Measurements from ENCODE around the gene SMPD1. TPM values are rescaled to one million over a fixed set of nuclear protein-coding genes. Genes with fewer than 3 reads are reported as not detected.

SMPD1 gene
- total and polyA plus RNA-seq, 2 experiments from 2014 or later, result 0.76 to 0.97 TPM

DNA sequence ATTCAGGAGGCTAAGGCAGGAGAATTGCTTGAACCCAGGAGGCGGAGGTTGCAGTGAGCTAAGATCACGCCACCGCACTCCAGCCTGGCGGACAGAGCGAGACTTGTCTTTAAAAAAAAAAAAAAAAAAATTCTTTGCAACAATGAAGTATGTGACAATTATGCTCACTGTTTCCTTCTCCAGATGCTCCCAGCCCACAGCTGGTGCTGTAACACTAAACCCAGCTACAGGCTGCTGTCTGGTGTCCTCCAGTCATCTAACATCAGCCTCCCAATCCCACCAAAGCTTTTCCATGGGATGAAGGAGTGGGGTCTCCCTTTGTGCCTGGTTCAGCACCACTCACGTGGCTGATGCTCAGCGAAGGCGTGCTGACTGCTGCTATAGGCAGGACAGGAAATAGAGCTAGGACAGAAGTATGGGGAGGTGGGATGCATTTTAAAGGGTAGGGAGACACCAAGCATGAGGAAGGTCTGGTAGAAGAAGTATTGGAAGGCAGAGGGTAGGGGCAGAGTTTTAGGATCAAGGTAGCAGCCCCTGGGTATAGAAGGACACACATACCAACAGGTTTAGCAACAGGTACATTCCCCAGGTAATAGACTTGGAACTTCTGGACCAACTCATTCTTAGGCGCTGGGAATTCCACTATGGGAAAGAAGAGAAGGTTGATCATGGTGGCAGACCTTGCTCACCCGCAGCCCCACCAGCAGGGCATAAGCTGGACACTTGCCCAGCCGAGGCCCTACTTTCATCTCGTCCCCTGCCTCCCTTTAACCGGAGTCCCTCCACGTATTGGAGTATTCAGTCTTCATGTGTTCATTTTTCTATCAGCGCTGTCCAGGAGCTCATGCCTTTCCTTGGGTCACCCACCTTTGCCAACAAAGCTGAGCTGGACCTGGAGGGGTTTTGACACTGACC lies 10.4 kb downstream of the SMPD1 start (continued):
- TF ChIP-seq, protein P1, sequence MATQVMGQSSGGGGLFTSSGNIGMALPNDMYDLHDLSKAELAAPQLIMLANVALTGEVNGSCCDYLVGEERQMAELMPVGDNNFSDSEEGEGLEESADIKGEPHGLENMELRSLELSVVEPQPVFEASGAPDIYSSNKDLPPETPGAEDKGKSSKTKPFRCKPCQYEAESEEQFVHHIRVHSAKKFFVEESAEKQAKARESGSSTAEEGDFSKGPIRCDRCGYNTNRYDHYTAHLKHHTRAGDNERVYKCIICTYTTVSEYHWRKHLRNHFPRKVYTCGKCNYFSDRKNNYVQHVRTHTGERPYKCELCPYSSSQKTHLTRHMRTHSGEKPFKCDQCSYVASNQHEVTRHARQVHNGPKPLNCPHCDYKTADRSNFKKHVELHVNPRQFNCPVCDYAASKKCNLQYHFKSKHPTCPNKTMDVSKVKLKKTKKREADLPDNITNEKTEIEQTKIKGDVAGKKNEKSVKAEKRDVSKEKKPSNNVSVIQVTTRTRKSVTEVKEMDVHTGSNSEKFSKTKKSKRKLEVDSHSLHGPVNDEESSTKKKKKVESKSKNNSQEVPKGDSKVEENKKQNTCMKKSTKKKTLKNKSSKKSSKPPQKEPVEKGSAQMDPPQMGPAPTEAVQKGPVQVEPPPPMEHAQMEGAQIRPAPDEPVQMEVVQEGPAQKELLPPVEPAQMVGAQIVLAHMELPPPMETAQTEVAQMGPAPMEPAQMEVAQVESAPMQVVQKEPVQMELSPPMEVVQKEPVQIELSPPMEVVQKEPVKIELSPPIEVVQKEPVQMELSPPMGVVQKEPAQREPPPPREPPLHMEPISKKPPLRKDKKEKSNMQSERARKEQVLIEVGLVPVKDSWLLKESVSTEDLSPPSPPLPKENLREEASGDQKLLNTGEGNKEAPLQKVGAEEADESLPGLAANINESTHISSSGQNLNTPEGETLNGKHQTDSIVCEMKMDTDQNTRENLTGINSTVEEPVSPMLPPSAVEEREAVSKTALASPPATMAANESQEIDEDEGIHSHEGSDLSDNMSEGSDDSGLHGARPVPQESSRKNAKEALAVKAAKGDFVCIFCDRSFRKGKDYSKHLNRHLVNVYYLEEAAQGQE (IDR thresholded peaks at IDR 0.05; ENCODE audit: unreplicated experiment), result no peak
- TF ChIP-seq ZNF114 (CRISPR knock-in tag; IDR thresholded peaks at IDR 0.05), result no peak
- no peak for TF ChIP-seq ZNF331 (CRISPR knock-in tag; IDR thresholded peaks at IDR 0.05; ENCODE audit: low read depth)
- TF ChIP-seq NANOG (IDR thresholded peaks at IDR 0.05; ENCODE audit: borderline replicate concordance), result no peak
- TF ChIP-seq EZH2 (IDR thresholded peaks at IDR 0.05; ENCODE audit: low read depth, unreplicated experiment), result no peak
- no peak for TF ChIP-seq EZH2phosphoT487 (IDR thresholded peaks at IDR 0.05; ENCODE audit: unreplicated experiment)

DNA sequence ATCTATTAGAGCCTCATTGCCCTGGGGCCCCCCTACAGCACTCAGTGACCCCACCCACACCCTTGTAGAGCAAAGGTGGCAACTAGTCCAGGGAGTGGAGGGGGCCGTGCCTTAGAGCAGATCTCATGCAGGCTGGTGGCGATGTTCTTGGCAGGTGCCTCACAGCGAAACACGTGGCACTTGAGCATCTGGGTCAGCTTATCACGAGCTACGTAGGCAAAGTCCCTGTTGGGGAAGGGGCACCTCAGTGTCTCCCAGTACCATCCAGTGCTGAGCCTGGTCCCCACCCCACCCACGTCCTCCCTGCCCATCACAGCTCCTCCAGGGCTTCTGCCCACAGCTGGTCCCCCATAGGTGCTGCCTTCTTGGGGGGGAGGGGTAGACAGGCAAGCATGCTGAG lies 11.2 kb downstream of the SMPD1 start:
- peaks cover 16% of the 10 kb centered on the region for H3K4me1 Mint-ChIP-seq
- Histone ChIP-seq H3F3A (replicated peaks; ENCODE audit: low read depth) (no peaks in the 10 kb centered on the region), H3K4me2 (no peak overlapping the region), H3K36me3 (ENCODE audit: insufficient read depth) (no peaks in the 10 kb centered on the region), H3K4me3 (no peak overlapping the region), H2AFZ (no peak overlapping the region), H4K20me1 (replicated peaks; ENCODE audit: insufficient read depth) (no peaks in the 10 kb centered on the region), H3K27me3 (ENCODE audit: insufficient read depth) (no peaks in the 10 kb centered on the region), H3K27ac (ENCODE audit: low read depth) (no peak overlapping the region), H3K4me1 (ENCODE audit: insufficient read depth) (peaks cover 5% of the 10 kb centered on the region; the same call in 1 of the 2 replicates), H3K79me2 (replicated peaks; ENCODE audit: insufficient read depth) (no peaks in the 10 kb centered on the region), H3K9me2 (ENCODE audit: insufficient read depth) (no peaks in the 10 kb centered on the region)
- H3K4me3 Mint-ChIP-seq, result no peak overlapping the region
- no peaks in the 10 kb centered on the region for H3K9me3 Mint-ChIP-seq
- no peak for DNase-seq (ENCODE audit: low spot score)
- no peak overlapping the region for H3K27ac Mint-ChIP-seq
- no peaks in the 10 kb centered on the region; the same call in 2 of the 3 replicates for H3K36me3 Mint-ChIP-seq (ENCODE audit: low read depth)
- H3K27me3 Mint-ChIP-seq (ENCODE audit: insufficient read depth, low read depth, poor library complexity), result peaks cover 9% of the 10 kb centered on the region
- ATAC-seq, result no peak
- TF ChIP-seq, protein P2, sequence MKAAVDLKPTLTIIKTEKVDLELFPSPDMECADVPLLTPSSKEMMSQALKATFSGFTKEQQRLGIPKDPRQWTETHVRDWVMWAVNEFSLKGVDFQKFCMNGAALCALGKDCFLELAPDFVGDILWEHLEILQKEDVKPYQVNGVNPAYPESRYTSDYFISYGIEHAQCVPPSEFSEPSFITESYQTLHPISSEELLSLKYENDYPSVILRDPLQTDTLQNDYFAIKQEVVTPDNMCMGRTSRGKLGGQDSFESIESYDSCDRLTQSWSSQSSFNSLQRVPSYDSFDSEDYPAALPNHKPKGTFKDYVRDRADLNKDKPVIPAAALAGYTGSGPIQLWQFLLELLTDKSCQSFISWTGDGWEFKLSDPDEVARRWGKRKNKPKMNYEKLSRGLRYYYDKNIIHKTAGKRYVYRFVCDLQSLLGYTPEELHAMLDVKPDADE (IDR thresholded peaks at IDR 0.05), result no peak
- no peak for TF ChIP-seq CREB1 (CRISPR knock-in tag; IDR thresholded peaks at IDR 0.05; ENCODE audit: low read depth)
- no peak for TF ChIP-seq EZH2 (IDR thresholded peaks at IDR 0.05; ENCODE audit: low read depth, unreplicated experiment)
- TF ChIP-seq, protein P3, sequence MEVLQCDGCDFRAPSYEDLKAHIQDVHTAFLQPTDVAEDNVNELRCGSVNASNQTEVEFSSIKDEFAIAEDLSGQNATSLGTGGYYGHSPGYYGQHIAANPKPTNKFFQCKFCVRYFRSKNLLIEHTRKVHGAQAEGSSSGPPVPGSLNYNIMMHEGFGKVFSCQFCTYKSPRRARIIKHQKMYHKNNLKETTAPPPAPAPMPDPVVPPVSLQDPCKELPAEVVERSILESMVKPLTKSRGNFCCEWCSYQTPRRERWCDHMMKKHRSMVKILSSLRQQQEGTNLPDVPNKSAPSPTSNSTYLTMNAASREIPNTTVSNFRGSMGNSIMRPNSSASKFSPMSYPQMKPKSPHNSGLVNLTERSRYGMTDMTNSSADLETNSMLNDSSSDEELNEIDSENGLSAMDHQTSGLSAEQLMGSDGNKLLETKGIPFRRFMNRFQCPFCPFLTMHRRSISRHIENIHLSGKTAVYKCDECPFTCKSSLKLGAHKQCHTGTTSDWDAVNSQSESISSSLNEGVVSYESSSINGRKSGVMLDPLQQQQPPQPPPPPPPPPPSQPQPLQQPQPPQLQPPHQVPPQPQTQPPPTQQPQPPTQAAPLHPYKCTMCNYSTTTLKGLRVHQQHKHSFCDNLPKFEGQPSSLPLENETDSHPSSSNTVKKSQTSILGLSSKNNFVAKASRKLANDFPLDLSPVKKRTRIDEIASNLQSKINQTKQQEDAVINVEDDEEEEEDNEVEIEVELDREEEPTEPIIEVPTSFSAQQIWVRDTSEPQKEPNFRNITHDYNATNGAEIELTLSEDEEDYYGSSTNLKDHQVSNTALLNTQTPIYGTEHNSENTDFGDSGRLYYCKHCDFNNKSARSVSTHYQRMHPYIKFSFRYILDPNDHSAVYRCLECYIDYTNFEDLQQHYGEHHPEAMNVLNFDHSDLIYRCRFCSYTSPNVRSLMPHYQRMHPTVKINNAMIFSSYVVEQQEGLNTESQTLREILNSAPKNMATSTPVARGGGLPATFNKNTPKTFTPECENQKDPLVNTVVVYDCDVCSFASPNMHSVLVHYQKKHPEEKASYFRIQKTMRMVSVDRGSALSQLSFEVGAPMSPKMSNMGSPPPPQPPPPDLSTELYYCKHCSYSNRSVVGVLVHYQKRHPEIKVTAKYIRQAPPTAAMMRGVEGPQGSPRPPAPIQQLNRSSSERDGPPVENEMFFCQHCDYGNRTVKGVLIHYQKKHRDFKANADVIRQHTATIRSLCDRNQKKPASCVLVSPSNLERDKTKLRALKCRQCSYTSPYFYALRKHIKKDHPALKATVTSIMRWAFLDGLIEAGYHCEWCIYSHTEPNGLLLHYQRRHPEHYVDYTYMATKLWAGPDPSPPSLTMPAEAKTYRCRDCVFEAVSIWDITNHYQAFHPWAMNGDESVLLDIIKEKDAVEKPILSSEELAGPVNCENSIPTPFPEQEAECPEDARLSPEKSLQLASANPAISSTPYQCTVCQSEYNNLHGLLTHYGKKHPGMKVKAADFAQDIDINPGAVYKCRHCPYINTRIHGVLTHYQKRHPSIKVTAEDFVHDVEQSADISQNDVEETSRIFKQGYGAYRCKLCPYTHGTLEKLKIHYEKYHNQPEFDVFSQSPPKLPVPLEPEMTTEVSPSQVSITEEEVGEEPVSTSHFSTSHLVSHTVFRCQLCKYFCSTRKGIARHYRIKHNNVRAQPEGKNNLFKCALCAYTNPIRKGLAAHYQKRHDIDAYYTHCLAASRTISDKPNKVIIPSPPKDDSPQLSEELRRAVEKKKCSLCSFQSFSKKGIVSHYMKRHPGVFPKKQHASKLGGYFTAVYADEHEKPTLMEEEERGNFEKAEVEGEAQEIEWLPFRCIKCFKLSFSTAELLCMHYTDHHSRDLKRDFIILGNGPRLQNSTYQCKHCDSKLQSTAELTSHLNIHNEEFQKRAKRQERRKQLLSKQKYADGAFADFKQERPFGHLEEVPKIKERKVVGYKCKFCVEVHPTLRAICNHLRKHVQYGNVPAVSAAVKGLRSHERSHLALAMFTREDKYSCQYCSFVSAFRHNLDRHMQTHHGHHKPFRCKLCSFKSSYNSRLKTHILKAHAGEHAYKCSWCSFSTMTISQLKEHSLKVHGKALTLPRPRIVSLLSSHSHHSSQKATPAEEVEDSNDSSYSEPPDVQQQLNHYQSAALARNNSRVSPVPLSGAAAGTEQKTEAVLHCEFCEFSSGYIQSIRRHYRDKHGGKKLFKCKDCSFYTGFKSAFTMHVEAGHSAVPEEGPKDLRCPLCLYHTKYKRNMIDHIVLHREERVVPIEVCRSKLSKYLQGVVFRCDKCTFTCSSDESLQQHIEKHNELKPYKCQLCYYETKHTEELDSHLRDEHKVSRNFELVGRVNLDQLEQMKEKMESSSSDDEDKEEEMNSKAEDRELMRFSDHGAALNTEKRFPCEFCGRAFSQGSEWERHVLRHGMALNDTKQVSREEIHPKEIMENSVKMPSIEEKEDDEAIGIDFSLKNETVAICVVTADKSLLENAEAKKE (CRISPR knock-in tag; IDR thresholded peaks at IDR 0.05), result no peak
- TF ChIP-seq STAT1 (IDR thresholded peaks at IDR 0.05; ENCODE audit: unreplicated experiment), result no peak
- no peak for TF ChIP-seq POLR2AphosphoS5 (IDR thresholded peaks at IDR 0.05; ENCODE audit: low read depth)
- TF ChIP-seq, protein P4, sequence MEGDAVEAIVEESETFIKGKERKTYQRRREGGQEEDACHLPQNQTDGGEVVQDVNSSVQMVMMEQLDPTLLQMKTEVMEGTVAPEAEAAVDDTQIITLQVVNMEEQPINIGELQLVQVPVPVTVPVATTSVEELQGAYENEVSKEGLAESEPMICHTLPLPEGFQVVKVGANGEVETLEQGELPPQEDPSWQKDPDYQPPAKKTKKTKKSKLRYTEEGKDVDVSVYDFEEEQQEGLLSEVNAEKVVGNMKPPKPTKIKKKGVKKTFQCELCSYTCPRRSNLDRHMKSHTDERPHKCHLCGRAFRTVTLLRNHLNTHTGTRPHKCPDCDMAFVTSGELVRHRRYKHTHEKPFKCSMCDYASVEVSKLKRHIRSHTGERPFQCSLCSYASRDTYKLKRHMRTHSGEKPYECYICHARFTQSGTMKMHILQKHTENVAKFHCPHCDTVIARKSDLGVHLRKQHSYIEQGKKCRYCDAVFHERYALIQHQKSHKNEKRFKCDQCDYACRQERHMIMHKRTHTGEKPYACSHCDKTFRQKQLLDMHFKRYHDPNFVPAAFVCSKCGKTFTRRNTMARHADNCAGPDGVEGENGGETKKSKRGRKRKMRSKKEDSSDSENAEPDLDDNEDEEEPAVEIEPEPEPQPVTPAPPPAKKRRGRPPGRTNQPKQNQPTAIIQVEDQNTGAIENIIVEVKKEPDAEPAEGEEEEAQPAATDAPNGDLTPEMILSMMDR (conservative IDR thresholded peaks at IDR 0.05; ENCODE audit: low read depth in 2 of 2), result no peak

Measured in GM23338 (cell line).